Cerebellar nuclear complex (tissue), 1 donor: ENCODE measurements around the gene HSPE1.
"Not testable (repeated sequence)": the region's sequence is repeated elsewhere in the genome, so short reads cannot be mapped to it uniquely, and the experiment has no call there.

Source experiments
- DNase-seq, 2 experiments: peaks; one replicate each; lab custom pipeline; 2025; lab: John Stamatoyannopoulos, UW

HSPE1 gene

DNA sequence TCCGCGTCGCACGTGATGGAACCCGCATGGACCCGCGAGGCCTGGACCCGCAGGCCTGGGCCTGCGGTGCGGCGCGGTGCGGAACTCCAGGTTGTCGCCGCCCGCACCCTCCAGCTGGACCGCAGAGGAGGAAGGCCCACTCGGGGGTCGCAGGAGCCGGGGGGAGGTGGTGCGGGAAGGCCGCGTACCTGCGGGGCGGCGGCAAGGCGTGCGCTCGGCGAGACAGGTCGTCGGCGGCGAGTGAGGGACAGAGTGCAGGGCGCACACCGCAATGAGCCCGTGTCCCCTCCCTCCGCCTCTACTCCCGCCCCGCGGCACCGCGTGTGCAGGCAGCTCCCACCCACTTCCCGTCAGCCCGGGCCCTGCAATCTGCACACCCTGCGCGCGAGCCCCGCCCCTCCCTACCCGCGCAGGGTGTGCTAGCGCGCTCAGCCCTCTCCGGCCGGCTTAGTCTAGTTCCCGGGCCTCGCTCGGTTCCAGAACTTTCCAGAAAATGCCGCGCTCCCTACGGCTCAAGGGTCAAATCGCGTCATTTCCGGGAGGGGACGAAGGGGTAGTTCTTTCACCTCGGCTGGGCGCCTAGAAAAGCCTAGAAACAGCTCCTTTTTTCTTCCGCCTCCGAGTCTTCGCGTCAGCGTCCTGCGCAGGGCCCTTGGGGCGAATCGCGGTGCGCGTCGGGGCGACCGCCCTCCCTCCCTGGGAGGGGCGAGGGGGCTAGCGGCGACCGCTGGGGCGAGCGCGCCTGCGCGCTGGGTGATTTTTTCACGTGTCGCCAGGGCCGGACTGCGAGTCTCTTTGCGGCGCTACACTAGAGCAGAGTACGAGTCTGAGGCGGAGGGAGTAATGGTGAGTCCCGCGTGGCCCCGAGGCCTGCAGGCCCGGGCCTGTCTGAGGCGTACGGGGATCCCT is at the start of gene HSPE1, which contains the start of gene HSPD1:
Gene HSPE1 (plus strand): TSS at position 786 of the 909 bp plus-strand sequence. CDS start 58 bp downstream, at position 844.
Gene HSPD1 (minus strand): TSS at position 247 of the 909 bp plus-strand sequence. CDS start 992 bp downstream, outside the sequence.
- DNase-seq: peak; percentile 72 to 92

GRCh38 chr2:197450465-197450864 is 49.7 kb upstream of the HSPE1 start:
- no peak for DNase-seq

GRCh38 chr2:197450935-197451358 is 49.2 kb upstream of the HSPE1 start:
- not testable (repeated sequence) for DNase-seq

DNA sequence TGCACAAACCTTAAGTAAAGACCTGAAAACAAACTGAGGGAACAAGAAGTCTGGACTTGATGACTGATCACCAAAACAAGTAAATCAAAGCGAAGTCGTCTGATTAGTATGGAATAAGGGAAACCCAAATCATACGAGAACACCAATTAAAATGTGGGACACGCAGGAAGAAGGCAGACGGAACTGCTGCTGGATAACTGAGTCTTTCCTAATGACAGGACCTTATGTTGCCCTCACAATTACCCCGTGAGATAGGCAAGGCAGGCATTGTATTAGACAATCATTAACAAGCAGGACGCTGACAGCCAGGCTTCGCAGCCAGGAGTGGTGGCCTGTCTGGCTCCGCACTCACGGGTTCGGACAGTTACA is 47.4 kb upstream of the HSPE1 start:
- DNase-seq: no peak

DNA sequence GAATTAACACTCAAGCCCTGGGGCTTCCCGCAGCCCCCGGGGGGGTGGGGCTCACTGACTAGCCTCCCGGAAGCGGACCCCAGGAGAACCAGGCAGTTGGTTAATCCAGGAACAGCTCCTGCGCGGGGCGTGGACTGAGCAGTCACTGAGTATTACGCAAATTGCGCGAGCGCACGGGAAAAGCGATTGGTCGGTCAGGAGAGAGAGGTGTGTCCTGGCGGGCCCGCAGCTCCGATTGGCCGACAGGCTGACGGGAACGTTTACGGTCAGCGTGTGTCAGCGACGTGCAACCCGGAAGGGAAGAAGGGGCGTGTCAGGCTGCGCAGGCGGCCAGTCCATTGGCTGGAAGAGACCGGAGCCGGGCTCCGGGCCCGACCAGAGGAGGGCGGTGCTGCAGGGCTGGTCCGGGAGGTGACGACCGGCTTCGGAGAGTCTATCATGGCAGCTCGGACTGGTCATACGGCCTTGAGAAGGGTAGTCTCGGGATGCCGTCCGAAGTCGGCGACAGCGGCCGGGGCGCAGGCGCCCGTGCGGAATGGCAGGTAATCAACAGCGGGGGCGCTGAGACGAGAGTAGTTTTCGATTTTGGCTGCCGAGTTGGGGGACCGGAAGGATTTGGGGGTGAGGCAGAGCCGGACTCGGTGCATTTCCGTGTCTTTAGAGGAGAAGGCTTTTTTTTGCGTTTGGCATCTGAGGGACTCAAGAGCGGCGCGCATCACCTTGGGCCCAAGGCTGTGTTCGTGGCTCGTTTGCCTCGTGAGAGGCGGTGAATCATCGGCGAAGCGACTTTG is 46.9 kb upstream of the HSPE1 start, which contains the start of gene COQ10B:
Gene COQ10B (plus strand): TSS at position 430 of the 791 bp plus-strand sequence. CDS start 9 bp downstream, at position 439.
- peak; percentile 96 to 99 for DNase-seq

GRCh38 chr2:197453914-197454398 is 46.2 kb upstream of the HSPE1 start:
- no peak for DNase-seq

DNA sequence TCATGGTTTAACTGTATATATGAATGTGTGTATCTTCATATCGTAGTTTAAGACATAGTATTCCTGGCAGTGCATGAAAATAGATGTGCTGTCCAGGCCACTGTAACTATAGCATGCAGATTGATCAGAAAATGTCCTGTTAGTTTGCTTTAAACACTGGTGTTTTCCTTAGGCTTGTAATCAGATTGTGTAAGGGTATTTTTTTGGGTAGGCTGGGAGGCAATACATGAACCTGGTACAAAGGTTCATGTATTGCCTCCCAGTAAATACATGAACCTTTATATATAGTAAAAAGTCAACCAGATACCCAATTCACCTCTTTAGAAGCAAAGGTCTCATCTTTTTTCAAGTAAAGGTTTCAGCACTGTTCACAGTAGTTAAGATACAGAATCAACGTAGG is 45.3 kb upstream of the HSPE1 start:
- no peak for DNase-seq

DNA sequence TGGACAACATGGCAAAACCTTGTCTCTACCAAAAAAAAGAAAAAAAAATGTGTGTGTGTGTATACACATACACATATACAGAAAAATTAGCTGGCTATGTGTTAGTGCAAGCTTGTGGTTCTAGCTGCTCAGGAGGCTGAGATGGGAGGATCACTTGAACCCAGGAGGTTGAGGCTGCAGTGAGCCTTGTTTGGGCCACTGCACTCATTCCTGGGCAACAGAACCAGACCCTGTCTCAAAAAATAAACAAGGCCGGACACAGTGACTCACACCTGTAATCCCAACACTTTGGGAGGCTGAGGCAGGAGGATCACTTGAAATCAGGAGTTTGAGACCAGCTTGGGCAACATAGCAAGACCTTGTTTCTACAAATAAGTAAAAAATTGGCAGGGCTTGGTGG is 44.8 kb upstream of the HSPE1 start:
- no peak for DNase-seq

DNA sequence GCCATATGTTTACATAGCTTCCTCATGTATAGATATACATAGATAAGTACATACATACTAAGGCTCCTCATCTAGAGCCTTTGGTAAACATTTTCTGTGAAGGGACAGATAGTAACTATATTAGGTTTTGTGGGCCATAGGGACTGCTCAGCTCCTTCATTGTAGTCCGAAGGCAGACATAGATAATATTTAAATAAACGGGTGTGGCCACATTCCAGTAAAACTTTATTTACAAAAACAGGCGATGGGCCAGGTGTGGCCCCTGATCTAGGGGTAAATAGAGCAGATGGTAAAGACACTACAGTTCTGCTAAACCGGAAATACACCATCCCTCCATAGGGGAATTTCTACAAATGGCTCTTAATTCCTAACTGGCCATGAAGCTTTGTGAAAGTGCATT is 39.5 kb upstream of the HSPE1 start:
- no peak for DNase-seq

DNA sequence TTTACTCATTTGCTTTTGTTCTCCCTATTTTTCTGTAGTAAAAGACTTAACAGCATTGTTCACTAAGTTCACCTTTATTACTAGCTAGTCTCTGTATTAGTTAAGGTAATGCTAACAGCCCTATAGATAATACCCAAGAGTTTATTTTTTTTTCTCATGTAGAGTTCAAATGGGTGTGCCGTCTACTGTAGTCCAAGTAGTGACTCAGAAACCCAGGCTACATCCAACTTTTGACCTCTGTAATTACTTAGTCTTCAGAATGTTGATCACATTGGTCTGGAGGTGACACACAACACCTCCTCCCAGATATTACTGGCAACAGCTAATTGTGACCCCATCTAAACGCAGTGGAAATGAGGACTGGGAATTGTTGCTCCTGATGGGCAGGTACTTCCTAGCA is 39.1 kb upstream of the HSPE1 start:
- no peak for DNase-seq

GRCh38 chr2:197464175-197464574 is 36.0 kb upstream of the HSPE1 start:
- DNase-seq: no peak

DNA sequence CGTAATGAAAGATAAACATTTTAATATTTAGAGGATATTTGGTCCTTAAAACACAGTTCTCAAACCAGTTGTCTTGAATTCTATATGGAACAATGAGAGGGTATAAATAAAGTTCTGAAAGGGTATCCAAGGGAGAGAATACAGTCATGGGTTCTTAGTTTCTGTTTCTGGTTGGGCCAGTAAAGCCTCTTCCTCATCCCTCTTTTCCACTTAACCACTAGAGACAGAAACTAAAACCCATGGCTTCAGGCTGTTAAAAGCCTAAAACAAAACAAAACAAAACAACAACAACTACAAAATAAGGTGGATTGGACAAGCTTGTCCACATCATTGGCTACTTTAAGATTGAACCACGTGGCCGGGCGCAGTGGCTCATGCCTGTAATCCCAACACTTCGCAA is 28.0 kb upstream of the HSPE1 start:
- no peak for DNase-seq

DNA sequence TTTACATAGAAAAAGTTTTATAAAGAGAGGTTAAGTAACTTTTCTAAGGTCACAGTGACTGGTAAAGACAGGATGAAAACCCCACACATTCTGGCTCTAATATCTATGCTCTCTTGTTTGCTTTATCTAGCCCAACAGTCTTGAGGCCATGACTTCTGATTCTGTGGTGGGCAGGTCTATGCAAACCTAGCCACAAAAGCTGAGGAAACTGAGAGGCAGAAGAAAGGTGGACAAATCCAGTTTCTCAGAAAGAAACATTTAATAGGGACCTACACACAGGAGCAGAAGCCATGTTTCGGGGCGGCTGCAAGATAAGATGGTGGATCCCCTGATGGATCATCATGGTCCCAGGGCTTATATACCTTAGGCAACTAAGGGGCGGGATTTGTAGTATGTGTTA is 22.4 kb upstream of the HSPE1 start:
- no peak for DNase-seq

GRCh38 chr2:197480165-197481036 is 19.8 kb upstream of the HSPE1 start:
- no peak for DNase-seq

- DNase-seq: not testable (repeated sequence)
Measured at GRCh38 chr2:197484248-197484647, 15.9 kb upstream of the HSPE1 start.

DNA sequence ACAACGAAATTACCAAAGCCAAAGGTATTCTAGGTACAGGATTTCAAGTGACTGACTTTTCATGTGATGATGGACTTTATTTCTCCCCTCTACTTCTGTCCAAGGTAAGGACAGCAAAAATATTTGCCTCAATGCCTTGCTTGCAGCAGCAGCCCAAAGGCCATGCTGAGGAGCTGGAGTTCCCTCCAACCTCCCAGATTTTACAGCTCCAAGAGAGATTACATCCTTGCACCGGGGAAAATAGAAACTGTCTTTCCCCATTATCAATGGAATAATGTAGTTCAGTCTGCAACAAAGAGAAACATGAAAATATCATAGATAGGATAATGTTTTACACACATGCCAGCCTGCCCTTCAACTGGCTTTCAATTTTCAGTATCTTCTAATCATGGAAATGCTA is 14.0 kb upstream of the HSPE1 start:
- no peak for DNase-seq

GRCh38 chr2:197487385-197487784 is 12.8 kb upstream of the HSPE1 start:
- no peak for DNase-seq

DNA sequence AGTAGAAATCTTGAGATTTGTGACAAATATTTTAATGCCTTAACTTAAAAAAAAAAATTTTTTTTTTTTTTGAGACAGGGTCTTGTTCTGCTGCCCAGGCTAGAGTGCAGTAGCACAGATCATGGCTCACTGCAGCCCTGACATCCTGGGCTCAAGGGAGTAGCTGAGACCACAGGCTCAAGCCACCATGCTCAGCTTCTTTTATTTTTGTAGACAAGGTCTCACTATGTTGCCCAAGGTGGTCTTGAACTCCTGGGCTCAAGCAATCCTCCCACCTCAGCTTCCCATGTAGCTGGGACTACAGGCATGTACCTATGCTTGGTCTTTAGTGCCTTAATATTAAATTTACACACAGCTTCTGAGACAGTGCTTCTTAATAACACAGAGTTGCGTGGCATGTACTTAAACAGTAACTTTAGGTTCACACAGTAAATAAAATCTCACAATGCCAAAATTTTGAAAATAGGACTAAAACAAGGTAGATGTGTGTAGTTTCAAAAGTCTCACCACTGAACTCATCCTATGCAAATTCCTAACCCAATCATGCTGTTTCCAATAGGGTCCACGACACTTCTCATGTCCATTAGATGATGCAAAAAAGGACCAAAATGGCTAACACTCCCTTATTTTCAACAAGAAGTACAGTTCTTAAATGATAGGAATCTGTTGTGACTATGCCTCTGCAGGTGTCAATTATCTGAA is 4.6 kb upstream of the HSPE1 start:
- DNase-seq: no peak

DNA sequence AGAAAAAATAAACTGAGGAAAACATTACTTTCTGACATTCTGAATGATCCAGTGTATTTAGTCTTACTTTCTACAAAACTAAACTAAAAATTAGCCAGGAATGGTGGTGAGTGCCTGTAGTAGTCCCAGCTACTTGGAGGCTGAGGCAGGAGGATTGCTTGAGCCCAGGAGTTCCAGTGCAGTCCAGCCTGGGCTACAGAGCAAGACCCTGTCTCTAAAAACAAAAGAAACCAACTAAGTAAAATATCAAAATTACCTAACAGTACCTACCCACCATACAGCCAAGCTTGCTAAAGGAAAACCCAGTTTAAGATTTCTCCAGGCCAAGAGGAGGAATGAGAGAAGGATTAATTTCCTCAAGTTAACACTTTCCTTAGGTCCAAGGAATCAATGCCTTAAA is 3.5 kb upstream of the HSPE1 start:
- DNase-seq: no peak

DNA sequence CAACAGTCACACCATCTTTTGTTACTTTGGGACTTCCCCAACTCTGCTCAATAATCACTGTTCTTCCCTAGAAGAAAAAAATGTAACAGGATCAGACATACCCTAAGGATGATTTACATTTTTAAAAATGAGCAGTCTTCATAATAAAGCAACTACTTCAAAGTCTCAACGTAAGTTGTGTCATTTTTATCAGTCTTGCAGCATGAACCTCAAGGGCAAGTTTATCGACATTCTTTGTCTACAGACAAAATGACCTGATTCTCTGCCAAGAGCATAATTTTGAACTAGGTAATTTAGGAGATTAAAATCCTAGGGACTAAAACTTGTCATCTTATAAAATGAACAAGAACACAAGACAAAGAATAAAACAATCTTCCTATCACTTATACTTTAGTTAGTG is 2.9 kb upstream of the HSPE1 start:
- DNase-seq: no peak
